ENCODE results near the gene SREBF2. TPM values are rescaled to one million over a fixed set of nuclear protein-coding genes. Genes with fewer than 3 reads are reported as not detected.

Gene SREBF2
- total and polyA plus RNA-seq, 2 of the 8 experiments (the other 6 are each of a cell fraction or from before 2014, with no cell fraction given), result 125 to 144 TPM

- Histone ChIP-seq H3K27ac (ENCODE audit: low read depth, low read length) (no peak overlapping the region), H3K27me3 (replicated peaks in 1 of 4; ENCODE audit: control insufficient read depth in 3 of 4, extremely low read depth in 1 of 4, insufficient read depth in 3 of 4, low read length in 3 of 4) (no peaks in the 10 kb centered on the region; a peak in 1 of 7 replicates), H2BK15ac (ENCODE audit: low read length) (no peak overlapping the region), H2AFZ (ENCODE audit: low read length) (no peak overlapping the region), H3K18ac (ENCODE audit: extremely low read depth, low read length) (no peak overlapping the region), H2BK120ac (replicated peaks; ENCODE audit: low read depth, low read length) (no peak overlapping the region), H3K4me1 (replicated peaks in 1 of 4; ENCODE audit: control insufficient read depth in 3 of 4, insufficient read depth in 4 of 4, low read length in 3 of 4) (no peaks in the 10 kb centered on the region), H3K56ac (replicated peaks; ENCODE audit: insufficient read length, low read depth, low read length) (no peak overlapping the region), H2AK5ac (ENCODE audit: low read depth, low read length) (no peak overlapping the region), H3K9ac (replicated peaks in 1 of 4; ENCODE audit: extremely low read depth in 1 of 4, low read depth in 3 of 4, low read length in 3 of 4) (no peak overlapping the region), H3K4ac (replicated peaks; ENCODE audit: insufficient read length, low read depth, low read length) (no peak overlapping the region), H3K4me3 (ENCODE audit: extremely low read depth in 1 of 4, insufficient read depth in 2 of 4, low read depth in 3 of 4, low read length in 4 of 4) (no peak overlapping the region), H3K4me2 (ENCODE audit: insufficient read depth in 1 of 2, low read depth in 2 of 2, low read length in 2 of 2) (no peak overlapping the region), H4K20me1 (replicated peaks in 1 of 2; ENCODE audit: control insufficient read depth in 1 of 2, insufficient read depth in 2 of 2, low read length in 2 of 2) (no peaks in the 10 kb centered on the region), H3K14ac (ENCODE audit: insufficient read length) (no peak overlapping the region), H2BK20ac (ENCODE audit: low read length) (no peak overlapping the region), H4K8ac (ENCODE audit: extremely low read depth, insufficient read depth, low read length) (no peak overlapping the region), H3K23ac (ENCODE audit: insufficient read length) (no peak overlapping the region), H3K9me3 (ENCODE audit: insufficient read depth in 2 of 2, low read depth in 1 of 2, low read length in 1 of 2) (no peaks in the 10 kb centered on the region), H3K23me2 (ENCODE audit: low read depth, low read length) (no peaks in the 10 kb centered on the region; the same call in 1 of the 2 replicates), H2BK5ac (ENCODE audit: low read depth, low read length) (no peak overlapping the region), H3K79me1 (ENCODE audit: low read depth, low read length) (no peaks in the 10 kb centered on the region), H4K5ac (ENCODE audit: insufficient read length, low read depth, low read length) (no peak overlapping the region), H3K36me3 (ENCODE audit: control insufficient read depth in 2 of 4, insufficient read depth in 4 of 4, low read length in 3 of 4) (no peaks in the 10 kb centered on the region), H3K79me2 (ENCODE audit: control insufficient read depth in 1 of 2, insufficient read depth in 2 of 2, low read length in 2 of 2) (no peaks in the 10 kb centered on the region), H4K91ac (replicated peaks; ENCODE audit: insufficient read length, low read length) (no peak overlapping the region), H2BK12ac (ENCODE audit: low read depth, low read length) (no peak overlapping the region)
- DNase-seq (ENCODE audit: low read depth in 1 of 2, low spot score in 2 of 2) (no peak), FAIRE-seq (no peak)
- ChIA-PET CTCF (ENCODE audit: partially characterized antibody) (interaction anchor here (1.0 to 2.1 kb wide), 5 partner anchors 8 to 90 kb away, joined by 3 to 10 read pairs (median 6); no protein-coding TSS in a partner anchor), POLR2A (ENCODE audit: partially characterized antibody) (interaction anchor here (1.9 kb wide), 1 partner anchor 14 kb away, joined by 9 read pairs; the partner anchor contains the start of gene CCDC134)
- WGBS, 2 experiments (ENCODE audit: extremely low coverage in 1 of 2, insufficient coverage in 1 of 2, insufficient read length in 1 of 2, insufficient replicate concordance in 2 of 2, low coverage in 1 of 2, low lambda C conversion rate in 2 of 2, missing lambda C conversion rate in 1 of 2), result 68% methylated on average over 2 of the region's 2 CpGs; no CpG with 5 or more reads in 1 of the 2 experiments
- TF ChIP-seq SIN3A (conservative IDR thresholded peaks at IDR 0.05 in 1 of 2, IDR thresholded peaks at IDR 0.05 in 1 of 2; ENCODE audit: low read depth in 1 of 2, low read length in 2 of 2) (no peak), EP300 (IDR thresholded peaks at IDR 0.05; ENCODE audit: borderline replicate concordance in 1 of 2, low read depth in 2 of 2, low read length in 2 of 2) (no peak), POLR2AphosphoS5 (IDR thresholded peaks at IDR 0.05; ENCODE audit: low read depth, low read length) (no peak), SIX5 (IDR thresholded peaks at IDR 0.05; ENCODE audit: low read depth, low read length) (no peak)
Observed at GRCh38 chr22:41787331-41787730, 45.6 kb upstream of the SREBF2 start.

Measured in H1 (cell line).